HEK293 (cell line): Measurements from ENCODE around the gene FUT1.

Experiments
- CTCF ChIA-PET: fragments of 350-600 bp; formaldehyde crosslinking; extraction: SDS; loops from one replicate; lab custom pipeline; 2021; ENCODE audit warnings: antibody characterized with exemption; lab: Yijun Ruan, JAX
- POLR2A ChIA-PET: fragments of 300-600 bp; formaldehyde crosslinking; extraction: SDS; loops from one replicate; lab custom pipeline; 2020; ENCODE audit warnings: antibody characterized with exemption, inconsistent platforms; lab: Yijun Ruan, JAX
- H3K27ac ChIP-seq: fragments of 200-500 bp; sonication (Bioruptor generic); 2 replicates; pipeline ENCODE4 v1.5.1; 2014; ENCODE audit warnings: low read depth, low read length, control low read depth, inconsistent platforms; ENCODE audit errors: extremely low read depth
- H3K36me3 ChIP-seq, 2 experiments: fragments of 200-500 bp in 1 of 2; sonication (Bioruptor generic) in 1 of 2; 1 replicate in 1 of 2; 2 replicates in 1 of 2; pipeline ENCODE4 v1.5.1; 2014 to 2017; ENCODE audit warnings: inconsistent platforms in 2 of 2, low read length in 2 of 2; ENCODE audit not compliant: control insufficient read depth in 2 of 2, insufficient read depth in 1 of 2
- H3K4me1 ChIP-seq: fragments of 200-500 bp; sonication (Bioruptor generic); 2 replicates; pipeline ENCODE4 v1.5.1; 2014; ENCODE audit warnings: mild to moderate bottlenecking, low read length, inconsistent platforms; ENCODE audit not compliant: control insufficient read depth, insufficient read depth
- H3K4me3 ChIP-seq: 2 replicates; pipeline ENCODE4 v1.5.1; 2011; ENCODE audit warnings: low read depth, mild to moderate bottlenecking, control low read depth, low read length, moderate library complexity
- H3K9me3 ChIP-seq: fragments of 200-500 bp; sonication (Bioruptor generic); 2 replicates; pipeline ENCODE4 v1.5.1; 2014; ENCODE audit warnings: low read depth, low read length, inconsistent platforms; ENCODE audit not compliant: control insufficient read depth, insufficient read depth
- FEZF1 ChIP-seq: fragments of 450-650 bp; formaldehyde crosslinking; IDR thresholded peaks from 2 replicates; pipeline ENCODE4 v1.5.1; 2016; ENCODE audit warnings: missing biosample characterization, missing genetic modification characterization
- KLF16 ChIP-seq: fragments of 450-650 bp; formaldehyde crosslinking; IDR thresholded peaks from 2 replicates; pipeline ENCODE4 v1.5.1; 2017; ENCODE audit warnings: missing biosample characterization, missing genetic modification characterization
- MZF1 ChIP-seq: fragments of 450-650 bp; formaldehyde crosslinking; IDR thresholded peaks from 2 replicates; pipeline ENCODE4 v1.5.1; 2017; ENCODE audit warnings: missing biosample characterization, missing genetic modification characterization, borderline replicate concordance
- PRDM1 ChIP-seq: fragments of 450-650 bp; formaldehyde crosslinking; IDR thresholded peaks from 2 replicates; pipeline ENCODE4; 2016; ENCODE audit warnings: missing biosample characterization, missing genetic modification characterization
- PRDM2 ChIP-seq: fragments of 450-650 bp; formaldehyde crosslinking; IDR thresholded peaks from 2 replicates; pipeline ENCODE4 v1.5.1; 2016; ENCODE audit warnings: missing biosample characterization, missing genetic modification characterization, borderline replicate concordance
- ZNF138 ChIP-seq: fragments of 450-650 bp; formaldehyde crosslinking; IDR thresholded peaks from 2 replicates; pipeline ENCODE4 v1.5.1; 2016; ENCODE audit warnings: missing biosample characterization, missing genetic modification characterization, borderline replicate concordance
- ZNF146 ChIP-seq: fragments of 450-650 bp; formaldehyde crosslinking; IDR thresholded peaks from 2 replicates; pipeline ENCODE4 v1.5.1; 2016; ENCODE audit warnings: missing biosample characterization, missing genetic modification characterization
- ZNF155 ChIP-seq: fragments of 450-650 bp; formaldehyde crosslinking; IDR thresholded peaks from 2 replicates; pipeline ENCODE4 v1.5.1; 2016; ENCODE audit warnings: missing biosample characterization, missing genetic modification characterization
- ZNF169 ChIP-seq: fragments of 450-650 bp; formaldehyde crosslinking; IDR thresholded peaks from 2 replicates; pipeline ENCODE4 v1.5.1; 2016; ENCODE audit warnings: missing biosample characterization, missing genetic modification characterization
- ZNF221 ChIP-seq: fragments of 450-650 bp; formaldehyde crosslinking; IDR thresholded peaks from 2 replicates; pipeline ENCODE4 v1.5.1; 2017; ENCODE audit warnings: missing biosample characterization, missing genetic modification characterization, borderline replicate concordance
- ZNF501 ChIP-seq: fragments of 450-650 bp; formaldehyde crosslinking; IDR thresholded peaks from 2 replicates; pipeline ENCODE4 v1.5.1; 2016; ENCODE audit warnings: missing biosample characterization, missing genetic modification characterization
- ZNF513 ChIP-seq: fragments of 450-650 bp; IDR thresholded peaks from 2 replicates; pipeline ENCODE4 v1.5.1; 2018; ENCODE audit warnings: missing biosample characterization, missing genetic modification characterization
- ZNF670 ChIP-seq: fragments of 450-650 bp; formaldehyde crosslinking; IDR thresholded peaks from 2 replicates; pipeline ENCODE4 v1.5.1; 2016; ENCODE audit warnings: missing biosample characterization, missing genetic modification characterization, low read depth
- ZNF677 ChIP-seq: fragments of 450-650 bp; IDR thresholded peaks from 2 replicates; pipeline ENCODE4 v1.5.0; 2018; ENCODE audit warnings: missing biosample characterization, mild to moderate bottlenecking, missing genetic modification characterization, moderate library complexity
- TF ChIP-seq, protein P1 (sequence below): fragments of 450-650 bp; formaldehyde crosslinking; IDR thresholded peaks from 2 replicates; pipeline ENCODE4 v1.5.1; 2017; ENCODE audit warnings: missing biosample characterization, mild to moderate bottlenecking, missing genetic modification characterization, moderate library complexity

FUT1 gene

DNA sequence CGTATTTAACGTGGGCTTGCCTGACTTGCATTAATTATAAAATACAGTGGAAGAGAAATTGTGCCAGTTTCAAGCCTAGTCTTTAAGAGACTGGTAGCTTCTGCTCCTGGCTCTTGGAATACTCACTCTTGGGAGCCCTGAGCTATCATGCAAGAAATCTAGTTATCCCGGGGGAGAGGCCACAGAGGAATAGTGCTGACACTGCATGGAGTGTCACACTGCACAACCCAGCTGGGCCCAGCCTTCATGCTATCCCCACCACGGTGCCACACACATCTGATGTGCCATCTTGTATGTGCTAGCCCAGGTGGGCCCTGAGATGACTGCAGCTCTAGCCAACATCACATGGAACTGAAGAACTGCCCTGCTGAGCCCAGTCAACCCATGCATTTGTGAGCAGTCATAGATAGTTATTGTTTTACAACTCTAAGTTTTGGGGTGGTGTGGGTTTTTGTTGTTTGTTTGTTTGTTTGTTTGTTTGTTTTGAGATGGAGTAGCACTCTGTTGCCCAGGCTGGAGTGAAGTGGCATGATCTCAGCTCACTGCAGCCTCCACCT lies 41.3 kb downstream of the FUT1 start:
- POLR2A ChIA-PET: interaction anchor here (0.5 kb wide), 1 partner anchor 105 kb away, joined by 5 read pairs; no protein-coding TSS in a partner anchor
- H3K36me3 ChIP-seq: no peaks in the 10 kb centered on the region; a peak in 1 of 3 replicates
- peaks cover 13% of the 10 kb centered on the region for H3K4me1 ChIP-seq
- no peaks in the 10 kb centered on the region for H3K9me3 ChIP-seq
- H3K27ac ChIP-seq: no peak overlapping the region
- TF ChIP-seq MZF1 (no peak), ZNF169 (no peak), PRDM2 (tag by site-specific recombination) (no peak), ZNF155 (tag by site-specific recombination) (no peak), ZNF221 (no peak), ZNF138 (tag by site-specific recombination) (no peak), ZNF670 (tag by site-specific recombination) (no peak), KLF16 (tag by site-specific recombination) (no peak)
- H3K4me3 ChIP-seq: no peak overlapping the region
- CTCF ChIA-PET: interaction anchor here (0.6 kb wide), 1 partner anchor 17 kb away, joined by 3 read pairs; no protein-coding TSS in a partner anchor

GRCh38 chr19:48708471-48708870 lies 44.0 kb downstream of the FUT1 start:
- CTCF ChIA-PET: interaction anchor here (0.6 kb wide), 1 partner anchor 258 kb away, joined by 3 read pairs; no protein-coding TSS in a partner anchor
- no peak overlapping the region for H3K27ac ChIP-seq
- peaks cover 0 to 2% of the 10 kb centered on the region in 2 experiments; a peak in 2 of 3 replicates for H3K36me3 ChIP-seq
- POLR2A ChIA-PET: no interaction called here
- H3K9me3 ChIP-seq: no peaks in the 10 kb centered on the region
- no peak overlapping the region for H3K4me3 ChIP-seq
- H3K4me1 ChIP-seq: peaks cover 7% of the 10 kb centered on the region
- TF ChIP-seq ZNF501 (tag by site-specific recombination) (no peak), PRDM1 (tag by site-specific recombination) (no peak), ZNF513 (no peak), ZNF677 (tag by site-specific recombination) (no peak), ZNF146 (tag by site-specific recombination) (no peak), FEZF1 (tag by site-specific recombination) (no peak)
- TF ChIP-seq, protein P1, sequence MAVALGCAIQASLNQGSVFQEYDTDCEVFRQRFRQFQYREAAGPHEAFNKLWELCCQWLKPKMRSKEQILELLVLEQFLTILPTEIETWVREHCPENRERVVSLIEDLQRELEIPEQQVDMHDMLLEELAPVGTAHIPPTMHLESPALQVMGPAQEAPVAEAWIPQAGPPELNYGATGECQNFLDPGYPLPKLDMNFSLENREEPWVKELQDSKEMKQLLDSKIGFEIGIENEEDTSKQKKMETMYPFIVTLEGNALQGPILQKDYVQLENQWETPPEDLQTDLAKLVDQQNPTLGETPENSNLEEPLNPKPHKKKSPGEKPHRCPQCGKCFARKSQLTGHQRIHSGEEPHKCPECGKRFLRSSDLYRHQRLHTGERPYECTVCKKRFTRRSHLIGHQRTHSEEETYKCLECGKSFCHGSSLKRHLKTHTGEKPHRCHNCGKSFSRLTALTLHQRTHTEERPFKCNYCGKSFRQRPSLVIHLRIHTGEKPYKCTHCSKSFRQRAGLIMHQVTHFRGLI (tag by site-specific recombination): no peak
- TF ChIP-seq, all 188 proteins: peak for 0
